Measurements from ENCODE around the gene RNF4. TPM values are rescaled to one million over a fixed set of nuclear protein-coding genes. Genes with fewer than 3 reads are reported as not detected.
A peak's percentile ranks its signal among the peaks of the same experiment; 100 is the strongest.
"Not testable (repeated sequence)": the region's sequence is repeated elsewhere in the genome, so short reads cannot be mapped to it uniquely, and the experiment has no call there.

RNF4 gene
- total and polyA plus RNA-seq, 8 donors, result 11.7 to 30.3 (median 23.3) TPM

GRCh38 chr4:2536193-2537010 is 67.5 kb downstream of the RNF4 start, which contains the start of gene FAM193A:
Gene FAM193A (plus strand): TSS chr4:2536647. CDS start chr4:2536916, 269 bp downstream.
- DNase-seq (peak; percentile 97 to 100 (median 100)), ATAC-seq (peak; percentile 94 to 99 (median 95)), FAIRE-seq (no peak)
- Histone ChIP-seq H3K36me3 (no peaks in the 10 kb centered on the region), H3K27ac (peak within 1 kb of the TSS; percentile 76 to 90 (median 82)), H3K27me3 (no peaks in the 10 kb centered on the region), H3K4me1 (peaks cover 0 to 12% (median 6%) of the 10 kb centered on the region in 3 donors), H3K4me3 (peak within 1 kb of the TSS; percentile 64 to 89 (median 86)), H3K9me3 (no peaks in the 10 kb centered on the region)
- no peak for TF ChIP-seq CTCF (IDR thresholded peaks at IDR 0.05)
- intact Hi-C loops (cut with DNase I), result no loop called here
- WGBS, 2 donors, result 1% methylated on average over 52 to 102 of the region's 106 CpGs

GRCh38 chr4:2537011-2537830 is 68.3 kb downstream of the RNF4 start:
- H3K27ac ChIP-seq, result peak overlapping the region; percentile 66 to 90 (median 82)
- WGBS, 2 donors, result 0% methylated on average over 27 to 103 of the region's 103 CpGs
- FAIRE-seq (no peak), DNase-seq (peak; percentile 34 to 88 (median 64)), ATAC-seq (peak in 3 of 4 donors; percentile 2 to 12 (median 3))
- no peak for TF ChIP-seq CTCF (IDR thresholded peaks at IDR 0.05)
- H3K27me3 ChIP-seq, result no peaks in the 10 kb centered on the region
- intact Hi-C loops (cut with DNase I), result no loop called here
- H3K4me3 ChIP-seq, result peak overlapping the region; percentile 64 to 89 (median 86)
- H3K4me1 ChIP-seq, result peaks cover 0 to 12% (median 6%) of the 10 kb centered on the region in 3 donors
- no peaks in the 10 kb centered on the region for H3K9me3 ChIP-seq
- no peaks in the 10 kb centered on the region for H3K36me3 ChIP-seq

GRCh38 chr4:2543580-2544191 is 74.8 kb downstream of the RNF4 start:
- WGBS, 2 donors, result 74 to 77% methylated on average over 10 of the region's 10 CpGs
- FAIRE-seq; H3K27me3 ChIP-seq; H3K9me3 ChIP-seq; H3K4me1 ChIP-seq; H3K4me3 ChIP-seq; H3K27ac ChIP-seq; H3K36me3 ChIP-seq; DNase-seq; ATAC-seq; intact Hi-C loops (cut with DNase I): not testable (repeated sequence)

GRCh38 chr4:2545321-2546013 is 76.6 kb downstream of the RNF4 start:
- DNase-seq, result no peak
- no peaks in the 10 kb centered on the region for H3K27me3 ChIP-seq
- no peaks in the 10 kb centered on the region for H3K9me3 ChIP-seq
- intact Hi-C loops (cut with DNase I), result no loop called here
- no peak overlapping the region for H3K27ac ChIP-seq
- no peaks in the 10 kb centered on the region for H3K4me1 ChIP-seq
- no peaks in the 10 kb centered on the region for H3K36me3 ChIP-seq
- no peak overlapping the region for H3K4me3 ChIP-seq
- no peak for ATAC-seq
- TF ChIP-seq CTCF (IDR thresholded peaks at IDR 0.05), result no peak
- no peak for FAIRE-seq
- WGBS, 2 donors, result 97 to 98% methylated on average over 7 of the region's 7 CpGs

Data from pancreas (tissue), 10 donors.